Mesendoderm (in vitro differentiated cells): ENCODE data around the gene NFATC3.

Source experiments
- DNase-seq: peaks from one replicate; pipeline ENCODE4 v3.0.0; 2013
- H2AK5ac ChIP-seq: 2 replicates; pipeline ENCODE4 v1.6.1; 2013; ENCODE audit warnings: low read length, inconsistent platforms
- H2BK120ac ChIP-seq: 2 replicates; pipeline ENCODE4 v1.6.1; 2013; ENCODE audit warnings: low read depth, mild to moderate bottlenecking, low read length, moderate library complexity, mixed read lengths
- H2BK15ac ChIP-seq: replicated peaks from 2 replicates; pipeline ENCODE4 v1.6.1; 2013; ENCODE audit warnings: low read depth, mild to moderate bottlenecking, moderate library complexity
- H2BK5ac ChIP-seq: 2 replicates; pipeline ENCODE4 v1.6.1; 2013; ENCODE audit warnings: low read length, inconsistent platforms
- H3K18ac ChIP-seq: 2 replicates; pipeline ENCODE4 v1.6.1; 2013; ENCODE audit warnings: mild to moderate bottlenecking, low read length, mixed read lengths
- H3K23ac ChIP-seq: one replicate; pipeline ENCODE4 v1.6.1; 2013; ENCODE audit warnings: low read length
- H3K27ac ChIP-seq: 2 replicates; pipeline ENCODE4 v1.5.1; 2013; ENCODE audit warnings: low read depth, mild to moderate bottlenecking, inconsistent platforms, low read length, moderate library complexity
- H3K27me3 ChIP-seq: 2 replicates; pipeline ENCODE4 v1.6.1; 2013; ENCODE audit warnings: low read length, control low read depth, mild to moderate bottlenecking, inconsistent platforms; ENCODE audit not compliant: insufficient read depth, poor library complexity
- H3K36me3 ChIP-seq: 2 replicates; pipeline ENCODE4 v1.6.1; 2013; ENCODE audit warnings: low read length, inconsistent platforms; ENCODE audit not compliant: control insufficient read depth, insufficient read depth
- H3K4ac ChIP-seq: one replicate; pipeline ENCODE4 v1.6.1; 2013; ENCODE audit warnings: low read depth, mild to moderate bottlenecking, low read length, moderate library complexity
- H3K4me1 ChIP-seq: 2 replicates; pipeline ENCODE4 v1.6.1; 2013; ENCODE audit warnings: low read depth, low read length, inconsistent platforms; ENCODE audit not compliant: control insufficient read depth
- H3K4me2 ChIP-seq: 2 replicates; pipeline ENCODE4 v1.6.1; 2013; ENCODE audit warnings: low read length
- H3K4me3 ChIP-seq: 2 replicates; pipeline ENCODE4 v1.5.1; 2013; ENCODE audit warnings: mild to moderate bottlenecking, low read length
- H3K56ac ChIP-seq: one replicate; pipeline ENCODE4 v1.6.1; 2013; ENCODE audit warnings: low read length
- H3K79me1 ChIP-seq: 2 replicates; pipeline ENCODE4 v1.6.1; 2013; ENCODE audit warnings: low read length, inconsistent platforms
- H3K79me2 ChIP-seq: 2 replicates; pipeline ENCODE4 v1.6.1; 2013; ENCODE audit warnings: mild to moderate bottlenecking, low read length; ENCODE audit not compliant: control insufficient read depth, insufficient read depth
- H3K9ac ChIP-seq: 2 replicates; pipeline ENCODE4 v1.6.1; 2013; ENCODE audit warnings: low read length, inconsistent platforms
- H4K5ac ChIP-seq: one replicate; pipeline ENCODE4 v1.6.1; 2013; ENCODE audit warnings: low read length
- H4K8ac ChIP-seq: one replicate; pipeline ENCODE4 v1.6.1; 2013; ENCODE audit warnings: low read depth, mild to moderate bottlenecking, control low read depth, low read length, moderate library complexity
- WGBS: extraction: QIAGEN DNeasy Blood & Tissue Kit; methylation state at CpG from one replicate; pipeline ENCODE4 v1.1.7; 2013; ENCODE audit warnings: low lambda C conversion rate, missing lambda C conversion rate; ENCODE audit not compliant: insufficient coverage; ENCODE audit errors: extremely low coverage; 5-methylcytosine and 5-hydroxymethylcytosine counted together

NFATC3 gene

GRCh38 chr16:68202091-68202519, 116.9 kb downstream of the NFATC3 start:
- Histone ChIP-seq H3K27ac (no peak overlapping the region), H3K79me1 (peaks cover 2% of the 10 kb centered on the region), H2AK5ac (no peak overlapping the region), H2BK5ac (no peak overlapping the region), H3K4me2 (no peak overlapping the region), H2BK15ac (no peak overlapping the region), H3K4ac (no peak overlapping the region), H3K79me2 (no peaks in the 10 kb centered on the region), H4K5ac (no peak overlapping the region), H3K18ac (no peak overlapping the region), H3K23ac (no peak overlapping the region), H3K56ac (no peak overlapping the region), H2BK120ac (no peak overlapping the region), H3K4me1 (no peaks in the 10 kb centered on the region), H3K27me3 (no peaks in the 10 kb centered on the region), H3K36me3 (peaks cover 2% of the 10 kb centered on the region), H4K8ac (no peak overlapping the region), H3K4me3 (no peak overlapping the region), H3K9ac (no peak overlapping the region)
- no peak for DNase-seq

GRCh38 chr16:68206245-68206644, 121.1 kb downstream of the NFATC3 start:
- no peak overlapping the region for H4K5ac ChIP-seq
- no peak overlapping the region for H2BK5ac ChIP-seq
- no peak overlapping the region for H3K9ac ChIP-seq
- no peak overlapping the region for H4K8ac ChIP-seq
- H3K27ac ChIP-seq = no peak overlapping the region
- H2AK5ac ChIP-seq = no peak overlapping the region
- H2BK15ac ChIP-seq = no peak overlapping the region
- H3K18ac ChIP-seq = no peak overlapping the region
- DNase-seq = no peak
- no peak overlapping the region for H3K4ac ChIP-seq
- H2BK120ac ChIP-seq = no peak overlapping the region
- H3K79me2 ChIP-seq = no peaks in the 10 kb centered on the region
- WGBS = no CpG with 5 or more reads among the region's 2 CpGs
- no peak overlapping the region for H3K23ac ChIP-seq
- H3K4me3 ChIP-seq = no peak overlapping the region
- no peaks in the 10 kb centered on the region for H3K27me3 ChIP-seq
- H3K56ac ChIP-seq = no peak overlapping the region
- no peaks in the 10 kb centered on the region for H3K4me1 ChIP-seq
- H3K4me2 ChIP-seq = no peak overlapping the region
- H3K36me3 ChIP-seq = peaks cover 2% of the 10 kb centered on the region
- peaks cover 2% of the 10 kb centered on the region for H3K79me1 ChIP-seq

- WGBS = no CpG with 5 or more reads among the region's 3 CpGs
- H3K27me3 ChIP-seq = no peaks in the 10 kb centered on the region
- H3K56ac ChIP-seq = no peak overlapping the region
- H3K4me1 ChIP-seq = no peaks in the 10 kb centered on the region
- no peak overlapping the region for H3K23ac ChIP-seq
- no peak overlapping the region for H2BK5ac ChIP-seq
- no peaks in the 10 kb centered on the region for H3K79me1 ChIP-seq
- H4K8ac ChIP-seq = no peak overlapping the region
- no peak overlapping the region for H2BK15ac ChIP-seq
- no peak overlapping the region for H4K5ac ChIP-seq
- no peak overlapping the region for H3K4me2 ChIP-seq
- no peak overlapping the region for H3K9ac ChIP-seq
- no peaks in the 10 kb centered on the region for H3K36me3 ChIP-seq
- no peaks in the 10 kb centered on the region for H3K79me2 ChIP-seq
- H3K27ac ChIP-seq = no peak overlapping the region
- no peak for DNase-seq
- H2AK5ac ChIP-seq = no peak overlapping the region
- no peak overlapping the region for H3K4me3 ChIP-seq
- no peak overlapping the region for H3K18ac ChIP-seq
- no peak overlapping the region for H2BK120ac ChIP-seq
- H3K4ac ChIP-seq = no peak overlapping the region
Measured at GRCh38 chr16:68214726-68215125, 129.6 kb downstream of the NFATC3 start.

GRCh38 chr16:68215302-68215701, 130.1 kb downstream of the NFATC3 start:
- H3K27me3 ChIP-seq = no peaks in the 10 kb centered on the region
- no peak overlapping the region for H2BK15ac ChIP-seq
- H4K5ac ChIP-seq = no peak overlapping the region
- H3K4me1 ChIP-seq = no peaks in the 10 kb centered on the region
- no peak overlapping the region for H3K9ac ChIP-seq
- H2AK5ac ChIP-seq = no peak overlapping the region
- H3K4me3 ChIP-seq = no peak overlapping the region
- H3K79me1 ChIP-seq = no peaks in the 10 kb centered on the region
- H4K8ac ChIP-seq = no peak overlapping the region
- H3K56ac ChIP-seq = no peak overlapping the region
- no CpG with 5 or more reads among the region's 1 CpG for WGBS
- no peak overlapping the region for H2BK5ac ChIP-seq
- no peak overlapping the region for H3K27ac ChIP-seq
- H2BK120ac ChIP-seq = no peak overlapping the region
- no peaks in the 10 kb centered on the region for H3K79me2 ChIP-seq
- H3K18ac ChIP-seq = no peak overlapping the region
- H3K4ac ChIP-seq = no peak overlapping the region
- H3K4me2 ChIP-seq = no peak overlapping the region
- H3K23ac ChIP-seq = no peak overlapping the region
- no peak for DNase-seq
- H3K36me3 ChIP-seq = no peaks in the 10 kb centered on the region

- H3K4ac ChIP-seq = no peak overlapping the region
- no peak overlapping the region for H3K18ac ChIP-seq
- no peak overlapping the region for H3K56ac ChIP-seq
- H3K27ac ChIP-seq = no peak overlapping the region
- H3K4me1 ChIP-seq = no peaks in the 10 kb centered on the region
- no CpG with 5 or more reads among the region's 3 CpGs for WGBS
- H3K79me1 ChIP-seq = no peaks in the 10 kb centered on the region
- no peak overlapping the region for H3K4me3 ChIP-seq
- H3K23ac ChIP-seq = no peak overlapping the region
- no peak overlapping the region for H2AK5ac ChIP-seq
- no peaks in the 10 kb centered on the region for H3K36me3 ChIP-seq
- no peak overlapping the region for H4K8ac ChIP-seq
- no peaks in the 10 kb centered on the region for H3K27me3 ChIP-seq
- no peak overlapping the region for H4K5ac ChIP-seq
- DNase-seq = no peak
- H3K9ac ChIP-seq = no peak overlapping the region
- H2BK5ac ChIP-seq = no peak overlapping the region
- H3K4me2 ChIP-seq = no peak overlapping the region
- H3K79me2 ChIP-seq = no peaks in the 10 kb centered on the region
- no peak overlapping the region for H2BK120ac ChIP-seq
- H2BK15ac ChIP-seq = no peak overlapping the region
Measured at GRCh38 chr16:68216240-68216639, 131.1 kb downstream of the NFATC3 start.

GRCh38 chr16:68217506-68217905, 132.3 kb downstream of the NFATC3 start:
- WGBS = no CpG with 5 or more reads among the region's 4 CpGs
- no peaks in the 10 kb centered on the region for H3K4me1 ChIP-seq
- H3K27me3 ChIP-seq = no peaks in the 10 kb centered on the region
- no peak overlapping the region for H2BK15ac ChIP-seq
- no peak overlapping the region for H4K5ac ChIP-seq
- no peak for DNase-seq
- no peak overlapping the region for H3K23ac ChIP-seq
- H3K18ac ChIP-seq = no peak overlapping the region
- no peaks in the 10 kb centered on the region for H3K79me1 ChIP-seq
- H3K4ac ChIP-seq = no peak overlapping the region
- no peak overlapping the region for H3K4me2 ChIP-seq
- no peak overlapping the region for H4K8ac ChIP-seq
- H2BK5ac ChIP-seq = no peak overlapping the region
- no peak overlapping the region for H2BK120ac ChIP-seq
- no peaks in the 10 kb centered on the region for H3K36me3 ChIP-seq
- H3K27ac ChIP-seq = no peak overlapping the region
- H2AK5ac ChIP-seq = no peak overlapping the region
- no peak overlapping the region for H3K56ac ChIP-seq
- no peak overlapping the region for H3K4me3 ChIP-seq
- no peaks in the 10 kb centered on the region for H3K79me2 ChIP-seq
- no peak overlapping the region for H3K9ac ChIP-seq
